Islet of Langerhans (tissue), 1 donor: Measurements from ENCODE around the gene EVL.

Source experiments
- FAIRE-seq: peaks from one replicate; lab custom pipeline; 2011; peaks lifted over from hg19 to GRCh38; lab: Jason Lieb, UNC

EVL gene

GRCh38 chr14:100111931-100112704, 46.9 kb downstream of the EVL start:
- no peak for FAIRE-seq

- no peak for FAIRE-seq
Observed at GRCh38 chr14:100114109-100114765, 49.0 kb downstream of the EVL start.

- no peak for FAIRE-seq
Observed at GRCh38 chr14:100115236-100115635, 50.0 kb downstream of the EVL start.

GRCh38 chr14:100115726-100116125, 50.5 kb downstream of the EVL start:
- no peak for FAIRE-seq

GRCh38 chr14:100116134-100116533, 50.9 kb downstream of the EVL start:
- no peak for FAIRE-seq

GRCh38 chr14:100117026-100117425, 51.8 kb downstream of the EVL start:
- FAIRE-seq, result no peak

- FAIRE-seq, result no peak
Observed at GRCh38 chr14:100117633-100118395, 52.6 kb downstream of the EVL start.

- FAIRE-seq, result no peak
Observed at GRCh38 chr14:100118396-100119011, 53.3 kb downstream of the EVL start.

- FAIRE-seq, result no peak
Observed at GRCh38 chr14:100119251-100119650, 54.0 kb downstream of the EVL start.

GRCh38 chr14:100120522-100121269, 55.5 kb downstream of the EVL start:
- no peak for FAIRE-seq

GRCh38 chr14:100121643-100122480, 56.6 kb downstream of the EVL start:
- no peak for FAIRE-seq

GRCh38 chr14:100122481-100123223, 57.4 kb downstream of the EVL start:
- no peak for FAIRE-seq

- FAIRE-seq, result no peak
Observed at GRCh38 chr14:100123618-100124017, 58.4 kb downstream of the EVL start.

- FAIRE-seq, result no peak
Observed at GRCh38 chr14:100124551-100125088, 59.4 kb downstream of the EVL start.

GRCh38 chr14:100126401-100126800, 61.2 kb downstream of the EVL start:
- no peak for FAIRE-seq

GRCh38 chr14:100127853-100128455, 62.7 kb downstream of the EVL start:
- no peak for FAIRE-seq

- no peak for FAIRE-seq
Observed at GRCh38 chr14:100128688-100129087, 63.5 kb downstream of the EVL start.

GRCh38 chr14:100129161-100129589, 64.0 kb downstream of the EVL start:
- FAIRE-seq, result no peak

GRCh38 chr14:100130521-100130920, 65.3 kb downstream of the EVL start:
- no peak for FAIRE-seq

- no peak for FAIRE-seq
Observed at GRCh38 chr14:100131181-100131580, 66.0 kb downstream of the EVL start.
